Measurements from ENCODE around the gene EMP3. TPM values are rescaled to one million over a fixed set of nuclear protein-coding genes. Genes with fewer than 3 reads are reported as not detected.

EMP3 gene
- total and polyA plus RNA-seq, 2 of the 13 experiments (the other 11 are each of a cell fraction or from before 2014, with no cell fraction given) = 2.2 to 7.8 TPM

GRCh38 chr19:48363500-48363809 is 38.1 kb downstream of the EMP3 start (continued):
- TF ChIP-seq, protein P1, sequence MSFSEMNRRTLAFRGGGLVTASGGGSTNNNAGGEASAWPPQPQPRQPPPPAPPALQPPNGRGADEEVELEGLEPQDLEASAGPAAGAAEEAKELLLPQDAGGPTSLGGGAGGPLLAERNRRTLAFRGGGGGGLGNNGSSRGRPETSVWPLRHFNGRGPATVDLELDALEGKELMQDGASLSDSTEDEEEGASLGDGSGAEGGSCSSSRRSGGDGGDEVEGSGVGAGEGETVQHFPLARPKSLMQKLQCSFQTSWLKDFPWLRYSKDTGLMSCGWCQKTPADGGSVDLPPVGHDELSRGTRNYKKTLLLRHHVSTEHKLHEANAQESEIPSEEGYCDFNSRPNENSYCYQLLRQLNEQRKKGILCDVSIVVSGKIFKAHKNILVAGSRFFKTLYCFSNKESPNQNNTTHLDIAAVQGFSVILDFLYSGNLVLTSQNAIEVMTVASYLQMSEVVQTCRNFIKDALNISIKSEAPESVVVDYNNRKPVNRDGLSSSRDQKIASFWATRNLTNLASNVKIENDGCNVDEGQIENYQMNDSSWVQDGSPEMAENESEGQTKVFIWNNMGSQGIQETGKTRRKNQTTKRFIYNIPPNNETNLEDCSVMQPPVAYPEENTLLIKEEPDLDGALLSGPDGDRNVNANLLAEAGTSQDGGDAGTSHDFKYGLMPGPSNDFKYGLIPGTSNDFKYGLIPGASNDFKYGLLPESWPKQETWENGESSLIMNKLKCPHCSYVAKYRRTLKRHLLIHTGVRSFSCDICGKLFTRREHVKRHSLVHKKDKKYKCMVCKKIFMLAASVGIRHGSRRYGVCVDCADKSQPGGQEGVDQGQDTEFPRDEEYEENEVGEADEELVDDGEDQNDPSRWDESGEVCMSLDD (CRISPR knock-in tag; IDR thresholded peaks at IDR 0.05; ENCODE audit: borderline replicate concordance) = peak; percentile 22; the same call in 1 of the 2 replicates
- TF ChIP-seq ZNF670 (CRISPR knock-in tag; IDR thresholded peaks at IDR 0.05; ENCODE audit: borderline replicate concordance) = no peak
- TF ChIP-seq ZNF333 (CRISPR knock-in tag; IDR thresholded peaks at IDR 0.05; ENCODE audit: borderline replicate concordance) = no peak
- no peak; the same call in 1 of the 2 replicates for TF ChIP-seq HOMEZ (CRISPR knock-in tag; IDR thresholded peaks at IDR 0.05; ENCODE audit: low read depth)
- TF ChIP-seq TEF (CRISPR knock-in tag; IDR thresholded peaks at IDR 0.05) = no peak
- no peak for TF ChIP-seq ZFYVE20 (CRISPR knock-in tag; IDR thresholded peaks at IDR 0.05; ENCODE audit: borderline replicate concordance, low read depth)
- no peak for TF ChIP-seq MAFK (conservative IDR thresholded peaks at IDR 0.05 in 1 of 2, IDR thresholded peaks at IDR 0.05 in 1 of 2; ENCODE audit: low read length in 2 of 2)
- no peak for TF ChIP-seq ZNF207 (IDR thresholded peaks at IDR 0.05; ENCODE audit: borderline replicate concordance)
- no peak for TF ChIP-seq TERF1 (CRISPR knock-in tag; IDR thresholded peaks at IDR 0.05)
- 0 out of 2 replicates have a peak, but pooled peaks have one; percentile 29 for TF ChIP-seq ZBTB44 (CRISPR knock-in tag; IDR thresholded peaks at IDR 0.05)
- TF ChIP-seq, protein P2, sequence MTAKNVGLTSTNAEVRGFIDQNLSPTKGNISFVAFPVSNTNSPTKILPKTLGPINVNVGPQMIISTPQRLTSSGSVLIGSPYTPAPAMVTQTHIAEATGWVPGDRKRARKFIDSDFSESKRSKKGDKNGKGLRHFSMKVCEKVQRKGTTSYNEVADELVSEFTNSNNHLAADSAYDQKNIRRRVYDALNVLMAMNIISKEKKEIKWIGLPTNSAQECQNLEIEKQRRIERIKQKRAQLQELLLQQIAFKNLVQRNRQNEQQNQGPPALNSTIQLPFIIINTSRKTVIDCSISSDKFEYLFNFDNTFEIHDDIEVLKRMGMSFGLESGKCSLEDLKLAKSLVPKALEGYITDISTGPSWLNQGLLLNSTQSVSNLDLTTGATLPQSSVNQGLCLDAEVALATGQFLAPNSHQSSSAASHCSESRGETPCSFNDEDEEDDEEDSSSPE (CRISPR knock-in tag; IDR thresholded peaks at IDR 0.05) = no peak
- 0 out of 2 replicates have a peak, but pooled peaks have one; percentile 29 for TF ChIP-seq GATAD2A (CRISPR knock-in tag; IDR thresholded peaks at IDR 0.05)
- TF ChIP-seq, protein P3, sequence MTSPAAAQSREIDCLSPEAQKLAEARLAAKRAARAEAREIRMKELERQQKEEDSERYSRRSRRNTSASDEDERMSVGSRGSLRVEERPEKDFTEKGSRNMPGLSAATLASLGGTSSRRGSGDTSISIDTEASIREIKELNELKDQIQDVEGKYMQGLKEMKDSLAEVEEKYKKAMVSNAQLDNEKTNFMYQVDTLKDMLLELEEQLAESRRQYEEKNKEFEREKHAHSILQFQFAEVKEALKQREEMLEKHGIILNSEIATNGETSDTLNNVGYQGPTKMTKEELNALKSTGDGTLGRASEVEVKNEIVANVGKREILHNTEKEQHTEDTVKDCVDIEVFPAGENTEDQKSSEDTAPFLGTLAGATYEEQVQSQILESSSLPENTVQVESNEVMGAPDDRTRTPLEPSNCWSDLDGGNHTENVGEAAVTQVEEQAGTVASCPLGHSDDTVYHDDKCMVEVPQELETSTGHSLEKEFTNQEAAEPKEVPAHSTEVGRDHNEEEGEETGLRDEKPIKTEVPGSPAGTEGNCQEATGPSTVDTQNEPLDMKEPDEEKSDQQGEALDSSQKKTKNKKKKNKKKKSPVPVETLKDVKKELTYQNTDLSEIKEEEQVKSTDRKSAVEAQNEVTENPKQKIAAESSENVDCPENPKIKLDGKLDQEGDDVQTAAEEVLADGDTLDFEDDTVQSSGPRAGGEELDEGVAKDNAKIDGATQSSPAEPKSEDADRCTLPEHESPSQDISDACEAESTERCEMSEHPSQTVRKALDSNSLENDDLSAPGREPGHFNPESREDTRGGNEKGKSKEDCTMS (CRISPR knock-in tag; conservative IDR thresholded peaks at IDR 0.05) = no peak
- TF ChIP-seq, protein P4, sequence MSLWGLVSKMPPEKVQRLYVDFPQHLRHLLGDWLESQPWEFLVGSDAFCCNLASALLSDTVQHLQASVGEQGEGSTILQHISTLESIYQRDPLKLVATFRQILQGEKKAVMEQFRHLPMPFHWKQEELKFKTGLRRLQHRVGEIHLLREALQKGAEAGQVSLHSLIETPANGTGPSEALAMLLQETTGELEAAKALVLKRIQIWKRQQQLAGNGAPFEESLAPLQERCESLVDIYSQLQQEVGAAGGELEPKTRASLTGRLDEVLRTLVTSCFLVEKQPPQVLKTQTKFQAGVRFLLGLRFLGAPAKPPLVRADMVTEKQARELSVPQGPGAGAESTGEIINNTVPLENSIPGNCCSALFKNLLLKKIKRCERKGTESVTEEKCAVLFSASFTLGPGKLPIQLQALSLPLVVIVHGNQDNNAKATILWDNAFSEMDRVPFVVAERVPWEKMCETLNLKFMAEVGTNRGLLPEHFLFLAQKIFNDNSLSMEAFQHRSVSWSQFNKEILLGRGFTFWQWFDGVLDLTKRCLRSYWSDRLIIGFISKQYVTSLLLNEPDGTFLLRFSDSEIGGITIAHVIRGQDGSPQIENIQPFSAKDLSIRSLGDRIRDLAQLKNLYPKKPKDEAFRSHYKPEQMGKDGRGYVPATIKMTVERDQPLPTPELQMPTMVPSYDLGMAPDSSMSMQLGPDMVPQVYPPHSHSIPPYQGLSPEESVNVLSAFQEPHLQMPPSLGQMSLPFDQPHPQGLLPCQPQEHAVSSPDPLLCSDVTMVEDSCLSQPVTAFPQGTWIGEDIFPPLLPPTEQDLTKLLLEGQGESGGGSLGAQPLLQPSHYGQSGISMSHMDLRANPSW (CRISPR knock-in tag; IDR thresholded peaks at IDR 0.05; ENCODE audit: borderline replicate concordance) = no peak
